T-helper 17 cell (primary cell): ENCODE data around the gene SLC16A7. TPM values are rescaled to one million over a fixed set of nuclear protein-coding genes. Genes with fewer than 3 reads are reported as not detected.

Experiments used
- ATAC-seq: fragments of 150-1000 bp; cut with Tn5 transposase; 2 replicates; pipeline ENCODE4 v1.10.0; 2021; ENCODE audit warnings: mild to moderate bottlenecking, moderate library complexity
- DNase-seq, 3 donors: peaks; one replicate each; pipeline versions ENCODE4 v3.0.0 to v3.0.0-alpha.2; 2020 to 2021
- H3K9me3 ChIP-seq: one replicate; pipeline ENCODE4 v1.7.0; 2013; ENCODE audit warnings: low read length, mild to moderate bottlenecking; ENCODE audit not compliant: control insufficient read depth, poor library complexity, severe bottlenecking
- H3K27ac Mint-ChIP-seq: one replicate; pipeline ENCODE4 v1.8.0; 2022; ENCODE audit warnings: mild to moderate bottlenecking, moderate library complexity, mixed read lengths
- H3K27me3 Mint-ChIP-seq: one replicate; pipeline ENCODE4 v1.8.0; 2022; ENCODE audit warnings: mixed read lengths
- H3K36me3 Mint-ChIP-seq: one replicate; pipeline ENCODE4 v1.8.0; 2022; ENCODE audit warnings: low read depth, mixed read lengths
- H3K4me1 Mint-ChIP-seq: one replicate; pipeline ENCODE4 v1.8.0; 2022; ENCODE audit warnings: mild to moderate bottlenecking, mixed read lengths
- H3K4me3 Mint-ChIP-seq: one replicate; pipeline ENCODE4 v1.8.0; 2022; ENCODE audit warnings: mild to moderate bottlenecking, moderate library complexity, mixed read lengths
- total RNA-seq, 4 donors: library from RNA in 2 of 4; stranded (reverse) in 2 of 4; gene quantifications; one replicate each; pipeline ENCODE4 v1.2.3 and lab custom pipeline; 2022 to 2026

SLC16A7 gene
- total RNA-seq, 2 donors from 2014 or later = 31.1 to 37.8 TPM

DNA sequence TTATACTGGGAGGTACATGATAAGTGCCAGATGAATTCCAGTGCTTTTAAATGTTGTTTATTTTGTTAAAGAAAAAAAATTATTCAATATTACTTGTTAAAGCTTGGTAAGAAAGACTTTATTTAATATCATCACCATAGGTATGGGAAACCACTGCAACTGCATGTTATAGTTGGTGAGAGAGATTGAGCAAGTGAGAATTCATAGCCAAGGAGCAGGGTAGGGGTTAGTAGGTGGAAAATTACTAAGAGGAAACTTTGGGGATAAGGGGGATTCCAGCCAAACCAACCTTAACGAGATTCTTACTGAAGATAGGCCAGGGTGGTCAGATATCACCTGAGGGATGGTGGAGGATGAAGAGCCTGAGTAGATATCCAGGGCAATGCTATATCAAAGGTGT is 38.4 kb downstream of the SLC16A7 start:
- Mint-ChIP-seq H3K27ac (no peak overlapping the region), H3K4me1 (peaks cover 29% of the 10 kb centered on the region), H3K36me3 (no peaks in the 10 kb centered on the region), H3K4me3 (no peak overlapping the region), H3K27me3 (no peaks in the 10 kb centered on the region)
- no peak for DNase-seq
- ATAC-seq = no peak
- no peaks in the 10 kb centered on the region for H3K9me3 ChIP-seq

DNA sequence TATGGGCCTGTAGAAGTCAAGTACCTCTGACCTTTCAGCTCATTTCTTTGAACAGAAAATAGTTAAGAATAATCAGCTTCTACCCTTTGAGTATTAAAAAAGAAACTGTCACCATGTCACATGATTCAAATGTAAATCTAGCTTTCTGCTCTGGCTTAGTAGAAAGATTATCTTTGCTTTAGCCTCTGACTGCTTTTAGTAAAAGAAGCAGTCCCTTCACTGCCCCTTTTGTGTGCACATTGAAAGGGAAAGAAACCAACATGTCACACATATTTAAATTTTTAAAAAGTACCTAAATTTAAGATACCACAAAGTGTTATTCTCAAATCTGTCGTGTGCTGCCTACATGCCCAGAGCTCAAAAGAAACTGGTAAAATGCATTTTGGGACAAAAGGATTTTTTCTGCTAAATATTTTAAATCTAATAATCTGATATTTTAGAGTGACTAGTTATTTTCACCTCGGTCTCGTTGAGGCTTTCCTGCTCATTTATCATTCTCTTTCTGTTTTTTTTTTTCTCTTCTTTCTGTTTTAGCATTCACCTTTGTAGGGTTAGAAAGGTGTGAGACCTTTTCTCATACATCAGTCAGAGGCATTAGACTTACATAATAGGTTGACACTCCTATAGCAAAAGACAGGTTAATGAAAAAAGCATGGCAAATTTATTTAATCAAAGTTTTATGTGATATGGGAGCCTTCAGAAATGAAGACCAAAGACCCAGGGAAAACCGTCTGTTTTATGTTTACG is 41.3 kb downstream of the SLC16A7 start:
- H3K27ac Mint-ChIP-seq = no peak overlapping the region

DNA sequence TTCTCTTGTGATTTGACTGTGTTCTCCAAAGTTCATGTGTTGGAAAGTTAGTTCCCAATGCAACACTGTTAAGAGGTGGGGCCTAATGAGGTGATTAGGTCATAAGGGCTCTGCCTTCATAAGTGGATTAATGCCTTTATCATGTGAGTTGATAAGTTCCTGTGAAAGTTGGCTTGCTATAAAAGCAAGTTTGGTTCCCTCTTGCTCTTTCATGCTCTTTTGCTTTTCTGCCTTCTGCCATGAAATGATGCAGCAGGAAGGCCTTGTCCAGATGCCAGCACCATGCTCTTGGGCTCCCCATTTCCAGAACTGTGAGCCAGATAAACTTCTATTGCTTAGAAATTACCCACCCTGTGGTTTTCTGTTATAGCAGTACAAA is 41.9 kb downstream of the SLC16A7 start:
- ATAC-seq (no peak), DNase-seq (no peak)
- H3K27me3 Mint-ChIP-seq = no peaks in the 10 kb centered on the region
- peaks cover 19% of the 10 kb centered on the region for H3K4me1 Mint-ChIP-seq
- no peaks in the 10 kb centered on the region for H3K9me3 ChIP-seq
- no peak overlapping the region for H3K4me3 Mint-ChIP-seq
- peaks cover 6% of the 10 kb centered on the region for H3K36me3 Mint-ChIP-seq
- H3K27ac Mint-ChIP-seq = no peak overlapping the region

More for the DNA sequence above, 41.3 kb downstream of the SLC16A7 start:
- H3K9me3 ChIP-seq = no peaks in the 10 kb centered on the region
- Mint-ChIP-seq H3K4me1 (peaks cover 19% of the 10 kb centered on the region), H3K4me3 (no peak overlapping the region), H3K36me3 (peaks cover 3% of the 10 kb centered on the region), H3K27me3 (no peaks in the 10 kb centered on the region)
- DNase-seq (no peak), ATAC-seq (no peak)

DNA sequence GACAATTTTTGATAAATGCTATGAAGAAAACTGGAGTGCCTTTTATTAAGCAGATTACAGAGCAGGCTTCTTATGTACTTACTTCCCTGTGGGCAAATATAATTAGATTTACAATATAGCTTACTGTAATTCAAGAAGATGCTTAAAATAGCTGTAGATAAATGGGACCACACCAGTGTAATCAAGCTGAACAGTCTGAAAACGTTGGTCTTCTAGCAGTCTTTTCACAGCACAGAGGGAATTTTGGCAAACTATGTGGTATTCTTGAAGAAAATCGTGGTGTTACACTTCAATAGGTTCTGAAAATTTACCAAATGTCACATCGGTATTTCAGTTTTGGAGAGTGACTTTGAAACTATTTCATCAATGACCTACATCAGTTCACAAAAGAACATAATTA is 47.7 kb downstream of the SLC16A7 start:
- DNase-seq (no peak), ATAC-seq (no peak)
- H3K27ac Mint-ChIP-seq = no peak overlapping the region
- peaks cover 8% of the 10 kb centered on the region for H3K36me3 Mint-ChIP-seq
- no peaks in the 10 kb centered on the region for H3K9me3 ChIP-seq
- H3K4me3 Mint-ChIP-seq = no peak overlapping the region
- no peaks in the 10 kb centered on the region for H3K27me3 Mint-ChIP-seq
- peaks cover 2% of the 10 kb centered on the region for H3K4me1 Mint-ChIP-seq

DNA sequence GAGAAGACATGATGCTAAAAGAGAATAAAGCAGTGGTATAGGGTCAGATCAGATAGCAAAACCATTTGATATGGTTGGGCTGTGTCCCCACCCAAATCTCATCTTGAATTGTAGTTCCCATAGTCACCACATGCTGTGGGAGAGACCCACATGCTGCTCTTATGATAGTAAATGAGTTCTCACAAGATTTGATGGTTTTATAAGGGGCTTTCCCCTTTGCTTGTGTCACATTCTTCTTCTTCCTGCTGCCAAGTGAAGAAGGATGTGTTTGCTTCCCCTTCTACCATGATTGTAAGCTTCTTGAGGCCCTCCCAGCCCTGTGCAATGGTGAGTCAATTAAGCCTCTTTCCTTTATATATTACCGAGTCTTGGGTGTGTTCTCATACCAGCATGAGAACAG is 49.4 kb downstream of the SLC16A7 start:
- Mint-ChIP-seq H3K4me3 (no peak overlapping the region), H3K36me3 (peaks cover 5% of the 10 kb centered on the region), H3K4me1 (peaks cover 7% of the 10 kb centered on the region), H3K27ac (no peak overlapping the region), H3K27me3 (no peaks in the 10 kb centered on the region)
- no peaks in the 10 kb centered on the region for H3K9me3 ChIP-seq
- ATAC-seq = no peak
- no peak for DNase-seq

DNA sequence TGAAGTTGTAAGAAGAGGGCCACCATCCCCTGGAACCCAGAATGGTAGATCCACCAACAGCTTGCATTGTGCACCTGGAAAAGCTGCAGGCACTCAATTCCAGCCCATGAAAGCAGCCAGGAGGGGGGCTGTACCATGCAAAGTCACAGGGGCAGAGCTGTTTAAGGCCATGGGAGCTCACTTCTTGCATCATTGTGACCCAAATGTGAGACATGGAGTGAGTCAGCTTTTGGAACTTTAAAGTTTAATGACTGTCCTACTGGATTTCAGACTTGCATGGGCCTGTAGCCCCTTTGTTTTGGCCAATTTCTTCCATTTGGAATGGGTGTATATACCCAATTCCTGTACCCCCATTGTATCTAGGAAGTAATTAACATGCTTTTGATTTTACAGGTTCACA is 50.8 kb downstream of the SLC16A7 start:
- H3K27ac Mint-ChIP-seq = no peak overlapping the region
- no peak for ATAC-seq

DNA sequence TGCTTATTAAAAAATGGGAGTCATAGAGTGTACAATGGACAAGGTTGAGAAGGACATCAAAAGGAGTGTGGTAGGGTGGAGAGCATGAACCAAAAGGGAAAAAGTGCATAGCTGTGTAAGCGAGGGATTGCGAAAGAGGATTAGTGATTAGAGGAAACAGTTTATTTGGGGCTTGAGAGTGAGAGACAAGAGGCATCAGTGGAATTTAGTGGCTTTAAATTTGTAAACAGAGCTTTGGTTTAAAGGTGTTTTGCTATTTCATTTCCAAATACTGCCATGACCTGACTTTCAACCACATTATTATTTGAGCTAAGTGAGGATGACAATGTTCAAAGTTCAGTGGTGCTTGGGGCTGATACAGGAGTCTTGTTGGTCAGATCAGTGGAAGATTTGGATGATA is 53.4 kb downstream of the SLC16A7 start:
- Mint-ChIP-seq H3K36me3 (peaks cover 2% of the 10 kb centered on the region), H3K4me3 (no peak overlapping the region), H3K4me1 (peaks cover 19% of the 10 kb centered on the region), H3K27me3 (no peaks in the 10 kb centered on the region), H3K27ac (no peak overlapping the region)
- no peaks in the 10 kb centered on the region for H3K9me3 ChIP-seq
- DNase-seq (no peak), ATAC-seq (no peak)

More for the DNA sequence above, 50.8 kb downstream of the SLC16A7 start:
- no peaks in the 10 kb centered on the region for H3K9me3 ChIP-seq
- no peak overlapping the region for H3K4me3 Mint-ChIP-seq
- DNase-seq = no peak
- H3K27me3 Mint-ChIP-seq = no peaks in the 10 kb centered on the region
- H3K36me3 Mint-ChIP-seq = peaks cover 5% of the 10 kb centered on the region
- peaks cover 18% of the 10 kb centered on the region for H3K4me1 Mint-ChIP-seq

DNA sequence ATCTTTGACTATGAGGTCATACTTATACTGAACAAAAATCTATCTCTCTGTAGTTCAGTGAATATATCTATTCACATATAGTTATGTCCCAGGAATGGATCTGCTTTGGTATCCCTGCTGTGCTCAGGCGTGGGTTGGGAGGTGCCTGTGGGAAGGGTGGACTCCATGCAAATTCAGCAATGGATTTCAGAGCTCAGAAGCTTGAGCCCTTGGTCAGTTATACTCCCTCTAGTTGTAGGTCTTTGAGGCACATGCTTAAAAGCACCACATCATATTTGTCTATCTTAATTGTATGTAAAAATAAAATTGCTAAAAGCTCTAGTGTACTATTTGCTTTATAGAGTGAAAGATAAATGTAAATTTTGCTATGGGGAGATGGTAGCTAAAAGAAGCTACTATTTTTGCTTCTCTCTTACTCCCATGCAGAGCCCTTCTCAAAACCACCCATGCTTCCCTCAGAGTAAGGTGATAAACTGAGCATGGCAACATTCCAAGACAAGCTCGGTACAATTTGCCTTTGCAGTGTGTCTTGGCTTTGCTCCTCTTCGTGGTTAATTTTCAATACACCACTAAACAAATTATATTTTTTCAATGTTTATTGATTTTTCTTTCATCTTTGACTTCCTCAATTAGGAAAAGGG is 54.9 kb downstream of the SLC16A7 start:
- H3K4me1 Mint-ChIP-seq = peaks cover 19% of the 10 kb centered on the region
- no peaks in the 10 kb centered on the region for H3K9me3 ChIP-seq
- DNase-seq = no peak
- H3K36me3 Mint-ChIP-seq = peaks cover 2% of the 10 kb centered on the region
- H3K27me3 Mint-ChIP-seq = no peaks in the 10 kb centered on the region
- H3K4me3 Mint-ChIP-seq = no peak overlapping the region
- ATAC-seq = no peak
- H3K27ac Mint-ChIP-seq = no peak overlapping the region

DNA sequence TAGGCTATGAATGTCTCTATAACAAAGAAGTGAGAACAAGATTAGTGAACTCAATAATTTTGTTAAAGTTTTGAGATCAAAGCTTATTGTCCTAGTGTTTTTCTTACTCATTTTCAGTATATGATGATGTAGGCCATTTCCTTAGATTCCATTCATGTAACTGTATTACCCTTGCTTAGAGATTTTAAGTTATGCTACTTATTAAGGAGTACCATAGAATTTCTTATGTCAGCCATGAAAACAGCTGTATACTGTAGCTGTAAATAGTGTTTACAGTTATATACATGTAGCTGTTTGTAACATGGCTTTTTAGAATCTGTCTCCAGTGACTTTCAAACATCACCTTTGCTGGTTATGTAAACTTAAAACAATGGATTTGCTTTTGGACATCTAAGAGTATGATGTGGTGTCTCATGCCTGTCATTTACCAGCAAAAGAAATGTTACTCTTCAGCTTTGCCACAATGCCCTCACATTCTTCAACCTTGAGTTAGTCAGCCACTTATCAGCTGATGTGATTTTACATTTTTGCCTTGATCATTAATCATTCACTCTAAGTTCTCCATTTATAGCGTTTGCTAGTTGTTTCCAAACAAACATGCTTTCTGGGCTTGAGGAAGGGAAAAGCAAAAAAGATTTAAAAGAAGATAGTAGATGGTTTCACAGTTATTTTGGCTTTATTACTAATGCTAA is 55.5 kb downstream of the SLC16A7 start:
- no peak overlapping the region for H3K4me3 Mint-ChIP-seq
- no peak overlapping the region for H3K27ac Mint-ChIP-seq
- DNase-seq (no peak), ATAC-seq (no peak)
- H3K36me3 Mint-ChIP-seq = peaks cover 2% of the 10 kb centered on the region
- peaks cover 21% of the 10 kb centered on the region for H3K4me1 Mint-ChIP-seq
- H3K9me3 ChIP-seq = no peaks in the 10 kb centered on the region
- no peaks in the 10 kb centered on the region for H3K27me3 Mint-ChIP-seq

DNA sequence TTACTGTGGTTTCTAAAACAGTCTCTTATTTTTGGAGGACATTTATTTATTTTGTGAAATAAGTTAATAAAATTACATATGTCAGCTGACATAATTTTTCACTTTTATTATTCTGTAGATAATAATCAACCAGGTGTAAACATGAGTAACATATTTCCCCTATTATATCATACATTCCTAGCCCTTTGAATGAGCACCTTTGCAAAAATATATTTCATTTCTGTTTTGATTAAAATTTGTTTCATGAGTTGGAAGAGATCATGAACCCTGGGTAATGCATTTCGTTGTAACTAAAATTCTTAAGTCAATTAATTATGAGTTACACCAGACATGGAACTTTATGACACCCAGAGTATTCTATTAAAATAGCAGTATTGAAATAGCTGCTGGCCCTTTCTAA is 56.3 kb downstream of the SLC16A7 start:
- peaks cover 24% of the 10 kb centered on the region for H3K4me1 Mint-ChIP-seq
- H3K36me3 Mint-ChIP-seq = no peaks in the 10 kb centered on the region
- ATAC-seq (no peak), DNase-seq (no peak)
- no peaks in the 10 kb centered on the region for H3K27me3 Mint-ChIP-seq
- no peak overlapping the region for H3K4me3 Mint-ChIP-seq
- no peaks in the 10 kb centered on the region for H3K9me3 ChIP-seq
- H3K27ac Mint-ChIP-seq = no peak overlapping the region

DNA sequence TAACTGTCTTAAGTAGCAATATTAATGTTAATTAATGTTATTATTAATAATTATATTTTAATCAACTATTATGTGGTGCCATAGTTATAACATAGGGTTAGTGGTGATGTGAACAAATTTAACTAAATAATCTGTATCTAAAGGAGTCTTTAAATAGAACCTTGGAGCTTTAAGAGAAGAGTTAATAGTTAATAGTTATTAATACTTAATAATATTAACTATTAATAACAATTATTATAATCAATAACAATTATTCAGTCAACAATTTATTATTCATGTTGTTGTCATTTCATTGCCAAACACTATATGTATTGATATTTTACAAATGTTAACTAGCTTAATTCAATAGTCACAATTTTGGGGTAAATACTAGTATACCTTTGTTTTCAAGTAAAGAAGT is 58.2 kb downstream of the SLC16A7 start:
- Mint-ChIP-seq H3K27ac (no peak overlapping the region), H3K27me3 (no peaks in the 10 kb centered on the region), H3K4me1 (peaks cover 18% of the 10 kb centered on the region), H3K36me3 (no peaks in the 10 kb centered on the region), H3K4me3 (no peak overlapping the region)
- no peak for ATAC-seq
- DNase-seq = no peak
- no peaks in the 10 kb centered on the region for H3K9me3 ChIP-seq

DNA sequence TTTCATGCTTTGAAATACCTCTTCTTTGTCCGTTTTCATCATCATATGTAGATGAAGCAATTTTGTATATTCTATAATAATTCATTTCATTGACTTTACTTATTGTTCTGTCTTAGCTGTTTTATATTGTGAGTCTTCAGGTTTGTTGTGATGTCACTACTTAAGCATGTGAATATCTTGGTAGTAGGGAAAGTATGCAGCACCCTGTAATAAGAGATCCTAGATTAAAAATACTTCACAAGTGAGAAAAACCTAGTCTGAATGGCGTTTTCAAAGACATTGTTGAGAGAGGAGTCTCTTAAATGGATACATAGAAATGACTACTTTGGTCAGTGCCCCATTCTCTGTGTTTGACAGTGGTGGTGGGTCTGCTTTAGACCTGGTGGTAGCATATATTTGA is 61.4 kb downstream of the SLC16A7 start:
- no peaks in the 10 kb centered on the region for H3K36me3 Mint-ChIP-seq
- H3K9me3 ChIP-seq = no peaks in the 10 kb centered on the region
- H3K4me1 Mint-ChIP-seq = peaks cover 17% of the 10 kb centered on the region
- H3K27me3 Mint-ChIP-seq = no peaks in the 10 kb centered on the region
- ATAC-seq (no peak), DNase-seq (no peak)
- H3K27ac Mint-ChIP-seq = no peak overlapping the region
- H3K4me3 Mint-ChIP-seq = no peak overlapping the region

DNA sequence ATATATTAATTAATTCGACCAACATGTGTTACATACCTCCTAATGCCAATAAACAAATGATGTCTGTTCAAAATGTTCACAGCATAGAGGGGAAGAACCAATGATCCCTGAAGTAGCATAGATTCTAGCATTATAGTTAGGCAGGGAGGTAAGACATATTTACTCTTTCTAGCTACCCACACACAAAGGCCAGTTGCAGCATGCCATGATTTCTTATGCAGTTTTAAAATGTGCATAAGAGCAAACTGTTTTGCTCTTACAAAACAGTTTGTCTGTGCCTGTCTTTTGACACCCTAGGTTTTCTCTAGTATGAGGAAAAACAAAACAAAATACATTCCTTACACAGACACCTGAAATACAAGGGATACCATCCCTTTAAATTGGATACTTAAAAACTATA is 61.9 kb downstream of the SLC16A7 start:
- Mint-ChIP-seq H3K4me3 (no peak overlapping the region), H3K27ac (no peak overlapping the region), H3K36me3 (no peaks in the 10 kb centered on the region), H3K4me1 (peaks cover 17% of the 10 kb centered on the region), H3K27me3 (no peaks in the 10 kb centered on the region)
- DNase-seq = no peak
- no peak for ATAC-seq
- no peaks in the 10 kb centered on the region for H3K9me3 ChIP-seq
